ENCODE measurements around the gene NECTIN1.

NECTIN1 gene

DNA sequence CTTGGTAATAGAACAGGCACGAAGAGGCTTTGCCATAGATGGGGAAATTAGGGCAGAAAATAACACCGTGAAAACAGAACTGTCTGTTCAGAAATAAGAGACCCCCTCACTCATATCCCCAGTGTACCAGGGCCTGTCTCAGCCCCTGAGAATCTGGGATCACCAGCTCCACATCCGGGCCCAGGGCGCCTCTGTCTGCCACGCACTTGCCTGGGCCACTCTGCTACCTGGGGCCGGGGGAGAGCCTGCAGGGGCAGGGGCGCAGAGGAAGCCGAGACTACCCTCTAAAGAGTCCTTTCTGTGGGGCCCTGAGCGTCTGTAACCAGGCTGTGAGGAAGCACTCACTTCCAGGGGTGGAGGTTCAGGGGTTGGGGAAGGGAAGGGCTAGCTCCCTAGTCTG is 19.8 kb downstream of the NECTIN1 start:
- H3K9me3 ChIP-seq = no peaks in the 10 kb centered on the region
- H3K4me3 ChIP-seq (ENCODE audit: low read depth in 1 of 2, low read length in 1 of 2) = no peak overlapping the region
- no peaks in the 10 kb centered on the region for H3K36me3 ChIP-seq
- peak overlapping the region; percentile 70 for H3K27ac ChIP-seq
- TF ChIP-seq, protein P1, sequence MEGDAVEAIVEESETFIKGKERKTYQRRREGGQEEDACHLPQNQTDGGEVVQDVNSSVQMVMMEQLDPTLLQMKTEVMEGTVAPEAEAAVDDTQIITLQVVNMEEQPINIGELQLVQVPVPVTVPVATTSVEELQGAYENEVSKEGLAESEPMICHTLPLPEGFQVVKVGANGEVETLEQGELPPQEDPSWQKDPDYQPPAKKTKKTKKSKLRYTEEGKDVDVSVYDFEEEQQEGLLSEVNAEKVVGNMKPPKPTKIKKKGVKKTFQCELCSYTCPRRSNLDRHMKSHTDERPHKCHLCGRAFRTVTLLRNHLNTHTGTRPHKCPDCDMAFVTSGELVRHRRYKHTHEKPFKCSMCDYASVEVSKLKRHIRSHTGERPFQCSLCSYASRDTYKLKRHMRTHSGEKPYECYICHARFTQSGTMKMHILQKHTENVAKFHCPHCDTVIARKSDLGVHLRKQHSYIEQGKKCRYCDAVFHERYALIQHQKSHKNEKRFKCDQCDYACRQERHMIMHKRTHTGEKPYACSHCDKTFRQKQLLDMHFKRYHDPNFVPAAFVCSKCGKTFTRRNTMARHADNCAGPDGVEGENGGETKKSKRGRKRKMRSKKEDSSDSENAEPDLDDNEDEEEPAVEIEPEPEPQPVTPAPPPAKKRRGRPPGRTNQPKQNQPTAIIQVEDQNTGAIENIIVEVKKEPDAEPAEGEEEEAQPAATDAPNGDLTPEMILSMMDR (IDR thresholded peaks at IDR 0.05) = no peak
- no peaks in the 10 kb centered on the region for H3K27me3 ChIP-seq
- peaks cover 58 to 81% of the 10 kb centered on the region in 2 experiments for H3K4me1 ChIP-seq (ENCODE audit: control insufficient read depth in 1 of 2, insufficient read depth in 1 of 2, low read depth in 1 of 2, low read length in 1 of 2)

DNA sequence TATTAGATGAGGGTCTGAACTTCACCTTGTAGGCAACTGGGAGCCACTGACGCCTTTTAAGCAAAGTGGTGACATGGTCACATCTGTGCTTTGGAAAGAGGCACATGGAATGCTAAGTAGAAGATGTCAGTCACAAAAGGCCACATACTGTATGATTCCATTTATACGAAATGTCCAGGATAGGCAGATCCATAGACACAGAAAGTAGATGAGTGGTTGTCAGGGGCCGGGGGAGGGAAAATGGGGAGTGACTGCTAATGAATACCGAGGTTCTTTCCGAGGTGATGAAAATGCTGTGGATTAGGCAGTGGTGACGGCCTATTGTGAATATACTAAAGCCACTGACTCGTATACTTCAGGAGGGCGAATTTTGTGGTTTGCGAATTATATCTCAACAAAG is 20.6 kb downstream of the NECTIN1 start:
- Histone ChIP-seq H3K27ac (peak overlapping the region; percentile 48), H3K9me3 (no peaks in the 10 kb centered on the region), H3K36me3 (no peaks in the 10 kb centered on the region), H3K4me1 (ENCODE audit: control insufficient read depth in 1 of 2, insufficient read depth in 1 of 2, low read depth in 1 of 2, low read length in 1 of 2) (peaks cover 55 to 74% of the 10 kb centered on the region in 2 experiments), H3K4me3 (ENCODE audit: low read depth in 1 of 2, low read length in 1 of 2) (no peak overlapping the region), H3K27me3 (no peaks in the 10 kb centered on the region)
- TF ChIP-seq, protein P1 (IDR thresholded peaks at IDR 0.05) = no peak

- Histone ChIP-seq H3K9me3 (no peaks in the 10 kb centered on the region), H3K27me3 (no peaks in the 10 kb centered on the region), H3K36me3 (no peaks in the 10 kb centered on the region), H3K4me3 (ENCODE audit: low read depth in 1 of 2, low read length in 1 of 2) (no peak overlapping the region), H3K27ac (no peak overlapping the region), H3K4me1 (ENCODE audit: control insufficient read depth in 1 of 2, insufficient read depth in 1 of 2, low read depth in 1 of 2, low read length in 1 of 2) (peaks cover 56 to 72% of the 10 kb centered on the region in 2 experiments)
- TF ChIP-seq, protein P1 (IDR thresholded peaks at IDR 0.05) = no peak
Observed at GRCh38 chr11:119706887-119707286, 22.1 kb downstream of the NECTIN1 start.

DNA sequence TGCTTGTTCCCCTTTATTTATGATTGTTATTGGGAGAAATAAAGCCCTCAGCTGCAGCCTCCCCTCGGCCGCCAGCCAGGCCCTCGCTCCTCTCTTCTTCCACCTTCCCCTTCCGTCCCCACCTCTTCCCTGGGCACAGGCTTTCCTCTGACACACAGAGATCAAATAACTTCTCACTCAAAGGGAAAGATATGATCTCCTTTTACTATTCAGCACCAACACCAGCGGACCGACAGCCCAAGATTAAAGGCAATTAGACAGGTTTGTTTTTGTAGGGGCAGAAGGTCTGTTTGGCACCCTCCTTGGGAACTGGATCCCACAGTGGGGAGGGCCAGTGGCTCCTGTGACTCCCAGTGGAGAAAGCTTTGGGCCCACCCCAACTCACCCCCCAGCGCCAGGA is 23.0 kb downstream of the NECTIN1 start:
- Histone ChIP-seq H3K4me1 (ENCODE audit: control insufficient read depth in 1 of 2, insufficient read depth in 1 of 2, low read depth in 1 of 2, low read length in 1 of 2) (peaks cover 56 to 71% of the 10 kb centered on the region in 2 experiments), H3K27me3 (no peaks in the 10 kb centered on the region), H3K9me3 (no peaks in the 10 kb centered on the region), H3K36me3 (no peaks in the 10 kb centered on the region), H3K27ac (peak overlapping the region; percentile 14), H3K4me3 (ENCODE audit: low read depth in 1 of 2, low read length in 1 of 2) (no peak overlapping the region)
- TF ChIP-seq, protein P1 (IDR thresholded peaks at IDR 0.05) = no peak

- TF ChIP-seq, protein P1 (IDR thresholded peaks at IDR 0.05) = no peak
- Histone ChIP-seq H3K9me3 (no peaks in the 10 kb centered on the region), H3K36me3 (no peaks in the 10 kb centered on the region), H3K4me3 (ENCODE audit: low read depth in 1 of 2, low read length in 1 of 2) (no peak overlapping the region), H3K27ac (no peak overlapping the region), H3K27me3 (no peaks in the 10 kb centered on the region), H3K4me1 (ENCODE audit: control insufficient read depth in 1 of 2, insufficient read depth in 1 of 2, low read depth in 1 of 2, low read length in 1 of 2) (peaks cover 58 to 72% of the 10 kb centered on the region in 2 experiments)
Observed at GRCh38 chr11:119705362-119705761, 23.6 kb downstream of the NECTIN1 start.

- H3K4me1 ChIP-seq (ENCODE audit: control insufficient read depth in 1 of 2, insufficient read depth in 1 of 2, low read depth in 1 of 2, low read length in 1 of 2) = peaks cover 55 to 69% of the 10 kb centered on the region in 2 experiments
- no peaks in the 10 kb centered on the region for H3K36me3 ChIP-seq
- TF ChIP-seq, protein P1 (IDR thresholded peaks at IDR 0.05) = no peak
- no peaks in the 10 kb centered on the region for H3K27me3 ChIP-seq
- no peak overlapping the region for H3K27ac ChIP-seq
- no peaks in the 10 kb centered on the region for H3K9me3 ChIP-seq
- H3K4me3 ChIP-seq (ENCODE audit: low read depth in 1 of 2, low read length in 1 of 2) = no peak overlapping the region
Observed at GRCh38 chr11:119704849-119705248, 24.2 kb downstream of the NECTIN1 start.

Measured in neutrophil (primary cell).